Keratinocyte (primary cell): Measurements from ENCODE around the gene ZNF442.

ENCODE experiments used
- EZH2 ChIP-seq: IDR thresholded peaks from one replicate; pipeline ENCODE4 v1.6.1; 2012; ENCODE audit warnings: inconsistent platforms, mild to moderate bottlenecking, low read length, moderate library complexity
- TF ChIP-seq, protein P1 (sequence below), 3 experiments: IDR thresholded peaks in 1 of 3; conservative IDR thresholded peaks in 1 of 3; optimal IDR thresholded peaks in 1 of 3; 2 replicates in 2 of 3; 3 replicates in 1 of 3; pipeline versions ENCODE3 to v1.5.1; 2011; ENCODE audit warnings: low read length in 3 of 3, mild to moderate bottlenecking in 3 of 3, moderate library complexity in 2 of 3, control low read depth in 1 of 3, inconsistent platforms in 1 of 3; ENCODE audit not compliant: insufficient read depth in 2 of 3; ENCODE audit errors: extremely low read depth in 1 of 3

DNA sequence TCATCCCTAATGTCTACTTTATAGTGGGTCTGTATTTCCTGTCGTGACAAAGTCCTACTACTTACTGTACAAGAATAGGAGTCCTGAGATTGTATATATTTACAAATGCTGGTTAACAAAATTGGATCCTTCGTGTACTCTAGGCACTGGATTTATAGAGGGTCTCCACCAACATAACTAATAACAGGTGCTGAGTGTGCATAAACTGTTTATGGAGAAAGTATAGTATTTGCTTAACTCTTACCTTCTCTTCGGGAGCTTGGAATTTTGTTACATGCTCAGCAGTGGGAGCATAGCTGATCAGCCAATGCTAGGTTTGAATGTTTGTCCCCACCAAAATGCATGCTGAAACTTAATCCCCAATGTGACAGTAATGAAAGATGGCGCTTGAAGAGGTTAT lies 12.1 kb downstream of the ZNF442 start:
- TF ChIP-seq, protein P1, sequence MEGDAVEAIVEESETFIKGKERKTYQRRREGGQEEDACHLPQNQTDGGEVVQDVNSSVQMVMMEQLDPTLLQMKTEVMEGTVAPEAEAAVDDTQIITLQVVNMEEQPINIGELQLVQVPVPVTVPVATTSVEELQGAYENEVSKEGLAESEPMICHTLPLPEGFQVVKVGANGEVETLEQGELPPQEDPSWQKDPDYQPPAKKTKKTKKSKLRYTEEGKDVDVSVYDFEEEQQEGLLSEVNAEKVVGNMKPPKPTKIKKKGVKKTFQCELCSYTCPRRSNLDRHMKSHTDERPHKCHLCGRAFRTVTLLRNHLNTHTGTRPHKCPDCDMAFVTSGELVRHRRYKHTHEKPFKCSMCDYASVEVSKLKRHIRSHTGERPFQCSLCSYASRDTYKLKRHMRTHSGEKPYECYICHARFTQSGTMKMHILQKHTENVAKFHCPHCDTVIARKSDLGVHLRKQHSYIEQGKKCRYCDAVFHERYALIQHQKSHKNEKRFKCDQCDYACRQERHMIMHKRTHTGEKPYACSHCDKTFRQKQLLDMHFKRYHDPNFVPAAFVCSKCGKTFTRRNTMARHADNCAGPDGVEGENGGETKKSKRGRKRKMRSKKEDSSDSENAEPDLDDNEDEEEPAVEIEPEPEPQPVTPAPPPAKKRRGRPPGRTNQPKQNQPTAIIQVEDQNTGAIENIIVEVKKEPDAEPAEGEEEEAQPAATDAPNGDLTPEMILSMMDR (optimal IDR thresholded peaks at IDR 0.05 in 1 of 3, IDR thresholded peaks at IDR 0.05 in 1 of 3, conservative IDR thresholded peaks at IDR 0.05 in 1 of 3; ENCODE audit: extremely low read depth in 1 of 3, insufficient read depth in 2 of 3, low read length in 3 of 3) = no peak
- no peak for TF ChIP-seq EZH2
